ENCODE results near the gene SNAP23.

Gene SNAP23

DNA sequence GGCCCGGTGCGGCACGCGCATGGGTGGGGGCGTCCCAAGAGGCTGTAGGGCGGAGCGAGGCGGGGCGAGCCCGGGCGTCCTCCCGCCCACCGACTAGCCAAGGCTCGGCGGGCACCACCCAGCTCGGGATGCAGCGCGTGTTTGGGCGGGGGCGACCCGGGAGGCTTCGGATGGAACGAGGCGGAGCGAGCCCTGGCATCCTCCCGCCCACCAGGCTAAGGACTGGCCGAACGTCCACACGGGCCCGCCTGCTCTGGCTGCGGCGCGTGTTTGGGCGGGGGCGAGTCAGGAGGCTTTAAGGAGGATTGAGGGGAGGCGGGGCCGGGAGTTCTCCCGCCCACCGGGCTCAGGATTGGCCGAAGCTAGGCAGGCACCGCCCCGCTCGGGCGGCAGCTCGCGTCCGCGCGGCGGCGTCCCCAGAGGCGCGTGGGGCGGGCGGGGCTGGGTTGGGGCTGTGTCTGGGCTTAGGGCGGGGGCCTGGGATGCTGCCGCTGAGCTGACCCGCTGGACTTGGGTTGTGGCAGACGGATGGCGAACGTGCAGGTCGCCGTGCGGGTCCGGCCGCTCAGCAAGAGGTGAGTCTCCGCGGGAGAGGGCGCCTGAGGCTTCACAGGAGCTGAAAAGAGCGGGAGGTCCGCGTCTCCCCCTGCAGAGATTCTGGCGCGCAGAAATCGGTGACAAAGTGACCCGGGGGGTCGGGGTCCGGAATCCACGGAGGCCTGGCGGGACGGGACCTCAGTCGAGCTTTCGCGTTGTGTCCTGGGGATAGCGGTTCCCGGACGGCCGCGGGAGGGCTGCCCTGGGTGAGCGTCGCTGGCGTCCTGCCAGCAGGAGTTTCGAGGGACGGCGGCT lies 80.0 kb downstream of the SNAP23 start, which contains the start of gene STARD9:
Gene STARD9, plus strand, starts transcription at position 419 of the 852 bp plus-strand sequence. Its CDS starts 110 bp downstream, at position 529.
- DNase-seq: peak; percentile 99

DNA sequence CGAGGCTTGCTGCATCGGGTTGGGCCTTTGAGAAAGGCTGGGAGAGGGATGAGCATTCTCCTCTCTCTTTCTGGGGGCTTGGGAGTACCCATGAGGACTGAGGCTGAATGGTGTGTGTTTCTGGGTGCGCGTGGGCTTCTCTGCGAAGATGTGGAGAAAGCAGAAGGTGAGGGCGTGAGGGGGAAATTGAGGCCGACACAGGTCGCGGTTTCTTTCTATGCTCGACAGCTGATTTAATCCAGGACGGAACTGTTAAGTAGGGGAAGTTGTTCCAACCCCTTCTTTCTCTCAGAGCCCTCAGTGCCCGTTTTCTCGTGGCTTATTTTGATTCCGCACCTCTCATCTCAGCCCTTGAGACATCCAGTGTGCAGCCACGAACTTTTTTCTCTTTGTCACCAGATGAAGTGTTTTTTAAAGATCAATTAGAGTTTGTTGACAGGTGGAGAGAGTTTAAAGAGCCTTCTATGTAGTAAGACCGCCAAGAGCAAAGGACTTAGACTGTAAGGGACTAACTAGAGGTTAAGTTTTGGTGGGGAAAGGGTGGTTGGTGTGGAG lies 80.7 kb downstream of the SNAP23 start:
- no peak for DNase-seq

DNA sequence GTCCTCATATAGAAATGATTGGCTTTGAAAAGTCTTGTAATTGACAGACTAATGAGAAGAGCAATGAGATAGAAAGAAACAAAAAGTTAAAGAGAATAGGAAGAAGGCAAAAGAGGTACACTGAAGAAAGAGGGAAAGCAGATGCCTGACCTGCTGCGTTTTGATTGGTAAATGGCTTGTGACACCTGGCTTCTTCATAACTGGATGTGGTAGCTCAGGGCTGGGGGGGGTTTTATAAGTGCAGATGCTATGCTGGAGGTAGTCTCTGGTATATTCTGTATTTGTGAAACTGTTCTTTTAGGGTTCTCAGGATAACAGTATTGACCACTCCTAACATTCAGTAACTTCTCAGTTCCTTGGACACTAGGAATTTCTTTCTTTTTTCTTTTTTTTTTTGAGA lies 81.3 kb downstream of the SNAP23 start:
- DNase-seq: no peak

DNA sequence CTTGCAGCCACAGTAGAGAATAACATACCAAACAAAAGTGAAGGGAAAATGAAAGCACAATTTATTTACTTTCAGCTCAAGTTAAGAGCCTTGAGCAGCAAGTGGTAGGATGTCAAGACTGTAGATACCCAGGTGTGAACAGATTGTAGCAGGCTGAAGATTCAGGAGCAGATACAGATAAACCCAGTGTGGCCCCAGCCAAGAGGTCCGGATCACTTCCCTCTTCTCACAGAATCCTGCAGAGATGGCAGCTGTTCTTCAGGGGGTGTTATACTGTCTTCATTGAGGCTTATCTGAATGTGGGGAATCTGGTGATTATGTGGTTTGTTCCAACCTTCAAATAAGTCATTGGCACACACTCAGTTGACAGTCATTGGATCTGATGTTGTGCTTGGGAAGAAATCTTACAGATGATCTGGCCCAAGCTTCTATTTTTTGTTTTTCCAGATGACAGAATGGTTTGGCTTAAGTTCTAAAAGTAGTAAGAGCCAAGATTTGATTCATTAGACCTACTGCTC lies 82.1 kb downstream of the SNAP23 start:
- no peak for DNase-seq

DNA sequence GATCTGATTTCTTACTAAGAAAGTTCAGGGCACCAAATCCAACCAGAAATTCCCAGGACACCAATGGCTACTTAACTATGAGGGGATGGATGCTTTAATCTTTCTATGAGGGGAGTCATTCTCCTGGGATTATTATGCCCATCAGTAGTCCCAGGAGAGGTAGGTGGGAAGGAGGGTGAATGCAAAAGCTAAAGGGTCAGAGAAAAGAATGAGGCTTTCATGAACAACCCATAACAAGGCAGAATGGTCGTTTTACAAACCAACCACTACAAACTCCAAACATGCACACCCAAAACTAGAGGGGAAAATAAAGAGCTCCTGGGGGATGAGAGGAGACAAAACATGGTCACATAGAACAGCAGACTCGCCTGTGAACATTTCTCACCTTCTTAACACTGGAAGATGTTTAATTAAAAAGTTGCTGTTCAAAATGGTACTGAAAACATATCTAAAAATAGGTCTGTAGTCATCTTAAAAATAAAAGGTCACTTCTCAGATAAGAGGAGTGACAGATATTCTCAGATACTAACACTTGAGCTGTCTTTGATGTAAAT lies 83.6 kb downstream of the SNAP23 start:
- no peak for DNase-seq

DNA sequence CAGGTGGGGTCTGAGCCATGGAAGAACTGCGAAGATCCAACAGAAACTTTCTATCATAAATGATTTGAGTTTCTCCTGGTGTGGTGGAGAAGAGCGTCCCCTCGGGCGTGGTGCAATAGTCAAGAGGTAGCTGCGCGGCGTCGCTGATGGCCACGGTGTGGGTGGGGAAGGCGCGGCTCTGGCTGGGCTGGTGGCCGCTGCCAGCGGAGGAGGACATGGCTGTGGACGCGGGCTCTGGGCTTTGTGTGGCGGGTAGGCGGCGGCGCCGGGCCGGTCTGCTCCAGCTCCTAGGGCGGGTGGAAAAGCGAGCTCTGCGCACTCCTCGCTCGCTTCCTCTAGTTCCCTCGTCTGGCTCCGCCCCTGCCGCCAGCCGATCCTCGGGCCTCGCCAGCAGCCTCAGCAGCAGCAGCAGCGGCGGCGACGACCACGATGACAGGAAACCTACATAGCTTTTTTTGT lies 85.9 kb downstream of the SNAP23 start:
- DNase-seq: peak; percentile 92

Measured in femur (tissue), 1 donor.